WTC11 (cell line): ENCODE data around the gene LARGE1. TPM values are rescaled to one million over a fixed set of nuclear protein-coding genes. Genes with fewer than 3 reads are reported as not detected.

ENCODE experiments used
- ATAC-seq: fragments of 200-7000 bp; cut with Tn5 transposase; 2 replicates; pipeline ENCODE4 v1.10.0; 2021; ENCODE audit warnings: mild to moderate bottlenecking, moderate library complexity
- CTCF ChIA-PET: fragments of 300-600 bp; sonication (Branson Sonifier 250); formaldehyde crosslinking; loops from one replicate; lab custom pipeline; 2021; ENCODE audit warnings: antibody characterized with exemption; lab: Charles Lee
- POLR2A ChIA-PET: fragments of 350-600 bp; sonication (Branson Sonifier 250); formaldehyde crosslinking; loops from one replicate; lab custom pipeline; 2021; ENCODE audit warnings: antibody characterized with exemption; lab: Charles Lee
- DNase-seq: peaks from one replicate; pipeline ENCODE4 v3.0.0; 2021; ENCODE audit warnings: low spot score
- H3K27ac Mint-ChIP-seq: 2 replicates; pipeline ENCODE4 v1.8.0; 2021; ENCODE audit warnings: mixed read lengths
- H3K27me3 Mint-ChIP-seq: 2 replicates; pipeline ENCODE4 v1.8.0; 2021; ENCODE audit warnings: low read depth, mild to moderate bottlenecking, moderate library complexity, mixed read lengths
- H3K36me3 Mint-ChIP-seq: 2 replicates; pipeline ENCODE4 v1.8.0; 2021; ENCODE audit warnings: mixed read lengths
- H3K4me1 Mint-ChIP-seq: 2 replicates; pipeline ENCODE4 v1.8.0; 2022; ENCODE audit warnings: mixed read lengths
- H3K4me3 Mint-ChIP-seq: 2 replicates; pipeline ENCODE4 v1.8.0; 2021; ENCODE audit warnings: mild to moderate bottlenecking, moderate library complexity, mixed read lengths
- H3K9me3 Mint-ChIP-seq: 2 replicates; pipeline ENCODE4 v1.8.0; 2021; ENCODE audit warnings: mixed read lengths
- ATF1 ChIP-seq: sonication (generic); formaldehyde crosslinking; IDR thresholded peaks from 2 replicates; pipeline ENCODE4 v1.8.1; 2023; ENCODE audit warnings: mild to moderate bottlenecking, moderate library complexity, missing genetic modification reagents
- EMX1 ChIP-seq: fragments of 250-450 bp; sonication (Bioruptor Pico); IDR thresholded peaks from 2 replicates; pipeline ENCODE4 v1.8.0; 2021; ENCODE audit warnings: mild to moderate bottlenecking
- FOXP1 ChIP-seq: sonication (generic); formaldehyde crosslinking; IDR thresholded peaks from 2 replicates; pipeline ENCODE4 v1.8.0; 2022; ENCODE audit warnings: missing genetic modification reagents, mild to moderate bottlenecking, moderate library complexity, borderline replicate concordance
- GRHL2 ChIP-seq: fragments of 250-450 bp; sonication (Bioruptor Pico); IDR thresholded peaks from 2 replicates; pipeline ENCODE4 v1.8.0; 2022; ENCODE audit warnings: mild to moderate bottlenecking, moderate library complexity; ENCODE audit not compliant: insufficient replicate concordance, severe bottlenecking
- GTF2I ChIP-seq: fragments of 250-450 bp; sonication (Bioruptor Pico); conservative IDR thresholded peaks from 2 replicates; pipeline ENCODE4 v1.4.0; 2021; ENCODE audit warnings: mild to moderate bottlenecking
- IRF2 ChIP-seq: sonication (generic); formaldehyde crosslinking; IDR thresholded peaks from 2 replicates; pipeline ENCODE4 v1.8.0; 2022; ENCODE audit warnings: low read depth, missing genetic modification reagents, borderline replicate concordance
- NR2C2 ChIP-seq: sonication (generic); formaldehyde crosslinking; IDR thresholded peaks from 2 replicates; pipeline ENCODE4 v1.8.0; 2022; ENCODE audit warnings: mild to moderate bottlenecking, missing genetic modification reagents
- SMAD4 ChIP-seq: sonication (generic); formaldehyde crosslinking; IDR thresholded peaks from 2 replicates; pipeline ENCODE4 v1.8.0; 2022; ENCODE audit warnings: mild to moderate bottlenecking, missing genetic modification reagents
- ZNF219 ChIP-seq: sonication (generic); formaldehyde crosslinking; IDR thresholded peaks from 2 replicates; pipeline ENCODE4 v1.8.0; 2023; ENCODE audit warnings: missing genetic modification reagents, mild to moderate bottlenecking, borderline replicate concordance
- ZNF232 ChIP-seq: sonication (generic); formaldehyde crosslinking; IDR thresholded peaks from 2 replicates; pipeline ENCODE4 v1.8.0; 2022; ENCODE audit warnings: mild to moderate bottlenecking, missing genetic modification reagents
- ZNF317 ChIP-seq: sonication (generic); formaldehyde crosslinking; IDR thresholded peaks from 2 replicates; pipeline ENCODE4 v1.8.1; 2023; ENCODE audit warnings: low read depth, mild to moderate bottlenecking, moderate library complexity, missing genetic modification reagents, borderline replicate concordance
- ZNF423 ChIP-seq: fragments of 250-450 bp; sonication (Bioruptor Pico); IDR thresholded peaks from 2 replicates; pipeline ENCODE4 v2.1.2; 2022; ENCODE audit warnings: mild to moderate bottlenecking, moderate library complexity
- total RNA-seq: library from RNA; stranded (reverse); gene quantifications from 3 replicates; pipeline ENCODE4 v1.2.3, GENCODE V29; 2021
- TF ChIP-seq, protein P1 (sequence below): sonication (generic); formaldehyde crosslinking; IDR thresholded peaks from 2 replicates; pipeline ENCODE4 v1.8.1; 2022; ENCODE audit warnings: low read depth, mild to moderate bottlenecking, moderate library complexity, missing genetic modification reagents, borderline replicate concordance
- TF ChIP-seq, protein P2 (sequence below): fragments of 250-450 bp; sonication (Bioruptor Pico); IDR thresholded peaks from 2 replicates; pipeline ENCODE4 v1.9.0; 2021; ENCODE audit warnings: mild to moderate bottlenecking
- TF ChIP-seq, protein P3 (sequence below): sonication (generic); formaldehyde crosslinking; IDR thresholded peaks from 2 replicates; pipeline ENCODE4 v1.8.0; 2023; ENCODE audit warnings: mild to moderate bottlenecking, missing genetic modification reagents
- TF ChIP-seq, protein P4 (sequence below): fragments of 250-450 bp; sonication (Bioruptor Pico); IDR thresholded peaks from 2 replicates; pipeline ENCODE4 v1.9.0; 2021; ENCODE audit warnings: mild to moderate bottlenecking, borderline replicate concordance
- TF ChIP-seq, protein P5 (sequence below): fragments of 250-450 bp; sonication (Bioruptor Pico); IDR thresholded peaks from 2 replicates; pipeline ENCODE4 v1.9.0; 2021; ENCODE audit warnings: moderate library complexity, mild to moderate bottlenecking, inconsistent platforms, borderline replicate concordance
- TF ChIP-seq, protein P6 (sequence below): sonication (generic); formaldehyde crosslinking; IDR thresholded peaks from 2 replicates; pipeline ENCODE4 v1.8.0; 2022; ENCODE audit warnings: mild to moderate bottlenecking, missing genetic modification reagents
- TF ChIP-seq, protein P7 (sequence below): sonication (generic); formaldehyde crosslinking; IDR thresholded peaks from 2 replicates; pipeline ENCODE4 v1.8.1; 2023; ENCODE audit warnings: mild to moderate bottlenecking, missing genetic modification reagents

Gene LARGE1
- total RNA-seq, 1 experiment from 2014 or later = 72.6 TPM

DNA sequence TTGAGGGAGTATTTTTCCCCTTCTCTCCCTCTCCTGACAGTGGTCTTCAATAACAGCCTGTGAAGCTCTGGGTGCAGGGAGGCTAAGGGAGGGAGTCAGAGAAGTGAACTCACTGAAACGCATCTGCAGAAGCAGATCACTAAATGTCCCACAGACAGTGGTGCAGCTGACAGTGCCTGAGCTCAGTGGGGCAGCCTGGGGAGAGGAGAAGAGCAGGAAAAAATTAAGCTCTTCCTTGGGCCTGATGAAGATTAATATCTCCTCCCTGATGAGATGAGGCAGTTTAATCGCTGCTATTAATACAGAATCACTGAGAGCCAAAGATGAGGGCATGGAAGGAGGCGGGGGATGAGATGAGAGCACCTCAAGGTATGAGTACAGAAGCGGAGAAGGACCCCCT, 180.8 kb downstream of the LARGE1 start:
- peaks cover 16% of the 10 kb centered on the region for H3K9me3 Mint-ChIP-seq
- 0 out of 2 replicates have a peak overlapping the region, but pooled peaks have one; percentile 39 for H3K27ac Mint-ChIP-seq
- no peak for TF ChIP-seq ZNF317 (CRISPR knock-in tag)
- TF ChIP-seq ZNF219 = no peak
- no peak for TF ChIP-seq EMX1 (CRISPR knock-in tag)
- TF ChIP-seq GTF2I (CRISPR knock-in tag) = no peak
- TF ChIP-seq IRF2 (CRISPR knock-in tag) = no peak
- H3K4me3 Mint-ChIP-seq = no peak overlapping the region
- POLR2A ChIA-PET = interaction anchor here (1.0 kb wide), 1 partner anchor 182 kb away, joined by 3 read pairs; no protein-coding TSS in a partner anchor
- CTCF ChIA-PET = interaction anchor here (0.7 kb wide), 1 partner anchor 9 kb away, joined by 4 read pairs; no protein-coding TSS in a partner anchor
- peaks cover 32% of the 10 kb centered on the region for H3K36me3 Mint-ChIP-seq
- no peak for DNase-seq
- ATAC-seq = no peak
- peaks cover 52% of the 10 kb centered on the region for H3K4me1 Mint-ChIP-seq
- H3K27me3 Mint-ChIP-seq = no peaks in the 10 kb centered on the region

DNA sequence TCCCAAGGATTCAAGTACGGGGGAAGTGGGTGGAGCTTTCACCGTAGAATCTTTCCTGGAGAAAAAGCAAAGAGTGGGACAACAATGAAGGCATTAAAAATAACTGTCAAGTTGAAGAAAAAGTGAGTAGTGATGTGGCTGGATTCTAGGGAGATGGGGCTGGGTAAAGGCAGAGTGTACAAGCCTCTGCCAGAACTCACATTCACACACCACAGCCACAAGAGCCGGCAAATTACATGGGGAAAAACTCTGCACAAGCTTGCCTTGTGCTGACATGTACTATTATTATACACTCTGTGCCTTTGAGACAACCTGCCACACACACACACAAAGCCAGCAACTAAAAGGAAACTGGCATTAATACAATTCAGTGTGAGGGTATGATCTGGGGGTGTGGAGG, 182.6 kb downstream of the LARGE1 start:
- H3K4me3 Mint-ChIP-seq = no peak overlapping the region
- no peak for TF ChIP-seq FOXP1 (CRISPR knock-in tag)
- TF ChIP-seq, protein P1, sequence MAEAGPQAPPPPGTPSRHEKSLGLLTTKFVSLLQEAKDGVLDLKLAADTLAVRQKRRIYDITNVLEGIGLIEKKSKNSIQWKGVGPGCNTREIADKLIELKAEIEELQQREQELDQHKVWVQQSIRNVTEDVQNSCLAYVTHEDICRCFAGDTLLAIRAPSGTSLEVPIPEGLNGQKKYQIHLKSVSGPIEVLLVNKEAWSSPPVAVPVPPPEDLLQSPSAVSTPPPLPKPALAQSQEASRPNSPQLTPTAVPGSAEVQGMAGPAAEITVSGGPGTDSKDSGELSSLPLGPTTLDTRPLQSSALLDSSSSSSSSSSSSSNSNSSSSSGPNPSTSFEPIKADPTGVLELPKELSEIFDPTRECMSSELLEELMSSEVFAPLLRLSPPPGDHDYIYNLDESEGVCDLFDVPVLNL = no peak
- no peak for TF ChIP-seq GRHL2 (CRISPR knock-in tag)
- TF ChIP-seq, protein P2, sequence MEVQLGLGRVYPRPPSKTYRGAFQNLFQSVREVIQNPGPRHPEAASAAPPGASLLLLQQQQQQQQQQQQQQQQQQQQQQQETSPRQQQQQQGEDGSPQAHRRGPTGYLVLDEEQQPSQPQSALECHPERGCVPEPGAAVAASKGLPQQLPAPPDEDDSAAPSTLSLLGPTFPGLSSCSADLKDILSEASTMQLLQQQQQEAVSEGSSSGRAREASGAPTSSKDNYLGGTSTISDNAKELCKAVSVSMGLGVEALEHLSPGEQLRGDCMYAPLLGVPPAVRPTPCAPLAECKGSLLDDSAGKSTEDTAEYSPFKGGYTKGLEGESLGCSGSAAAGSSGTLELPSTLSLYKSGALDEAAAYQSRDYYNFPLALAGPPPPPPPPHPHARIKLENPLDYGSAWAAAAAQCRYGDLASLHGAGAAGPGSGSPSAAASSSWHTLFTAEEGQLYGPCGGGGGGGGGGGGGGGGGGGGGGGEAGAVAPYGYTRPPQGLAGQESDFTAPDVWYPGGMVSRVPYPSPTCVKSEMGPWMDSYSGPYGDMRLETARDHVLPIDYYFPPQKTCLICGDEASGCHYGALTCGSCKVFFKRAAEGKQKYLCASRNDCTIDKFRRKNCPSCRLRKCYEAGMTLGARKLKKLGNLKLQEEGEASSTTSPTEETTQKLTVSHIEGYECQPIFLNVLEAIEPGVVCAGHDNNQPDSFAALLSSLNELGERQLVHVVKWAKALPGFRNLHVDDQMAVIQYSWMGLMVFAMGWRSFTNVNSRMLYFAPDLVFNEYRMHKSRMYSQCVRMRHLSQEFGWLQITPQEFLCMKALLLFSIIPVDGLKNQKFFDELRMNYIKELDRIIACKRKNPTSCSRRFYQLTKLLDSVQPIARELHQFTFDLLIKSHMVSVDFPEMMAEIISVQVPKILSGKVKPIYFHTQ (CRISPR knock-in tag) = no peak
- TF ChIP-seq ZNF423 (CRISPR knock-in tag) = no peak
- no peak for TF ChIP-seq ZNF317 (CRISPR knock-in tag)
- TF ChIP-seq ZNF232 = no peak
- TF ChIP-seq, protein P3, sequence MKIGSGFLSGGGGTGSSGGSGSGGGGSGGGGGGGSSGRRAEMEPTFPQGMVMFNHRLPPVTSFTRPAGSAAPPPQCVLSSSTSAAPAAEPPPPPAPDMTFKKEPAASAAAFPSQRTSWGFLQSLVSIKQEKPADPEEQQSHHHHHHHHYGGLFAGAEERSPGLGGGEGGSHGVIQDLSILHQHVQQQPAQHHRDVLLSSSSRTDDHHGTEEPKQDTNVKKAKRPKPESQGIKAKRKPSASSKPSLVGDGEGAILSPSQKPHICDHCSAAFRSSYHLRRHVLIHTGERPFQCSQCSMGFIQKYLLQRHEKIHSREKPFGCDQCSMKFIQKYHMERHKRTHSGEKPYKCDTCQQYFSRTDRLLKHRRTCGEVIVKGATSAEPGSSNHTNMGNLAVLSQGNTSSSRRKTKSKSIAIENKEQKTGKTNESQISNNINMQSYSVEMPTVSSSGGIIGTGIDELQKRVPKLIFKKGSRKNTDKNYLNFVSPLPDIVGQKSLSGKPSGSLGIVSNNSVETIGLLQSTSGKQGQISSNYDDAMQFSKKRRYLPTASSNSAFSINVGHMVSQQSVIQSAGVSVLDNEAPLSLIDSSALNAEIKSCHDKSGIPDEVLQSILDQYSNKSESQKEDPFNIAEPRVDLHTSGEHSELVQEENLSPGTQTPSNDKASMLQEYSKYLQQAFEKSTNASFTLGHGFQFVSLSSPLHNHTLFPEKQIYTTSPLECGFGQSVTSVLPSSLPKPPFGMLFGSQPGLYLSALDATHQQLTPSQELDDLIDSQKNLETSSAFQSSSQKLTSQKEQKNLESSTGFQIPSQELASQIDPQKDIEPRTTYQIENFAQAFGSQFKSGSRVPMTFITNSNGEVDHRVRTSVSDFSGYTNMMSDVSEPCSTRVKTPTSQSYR = no peak
- TF ChIP-seq, protein P4, sequence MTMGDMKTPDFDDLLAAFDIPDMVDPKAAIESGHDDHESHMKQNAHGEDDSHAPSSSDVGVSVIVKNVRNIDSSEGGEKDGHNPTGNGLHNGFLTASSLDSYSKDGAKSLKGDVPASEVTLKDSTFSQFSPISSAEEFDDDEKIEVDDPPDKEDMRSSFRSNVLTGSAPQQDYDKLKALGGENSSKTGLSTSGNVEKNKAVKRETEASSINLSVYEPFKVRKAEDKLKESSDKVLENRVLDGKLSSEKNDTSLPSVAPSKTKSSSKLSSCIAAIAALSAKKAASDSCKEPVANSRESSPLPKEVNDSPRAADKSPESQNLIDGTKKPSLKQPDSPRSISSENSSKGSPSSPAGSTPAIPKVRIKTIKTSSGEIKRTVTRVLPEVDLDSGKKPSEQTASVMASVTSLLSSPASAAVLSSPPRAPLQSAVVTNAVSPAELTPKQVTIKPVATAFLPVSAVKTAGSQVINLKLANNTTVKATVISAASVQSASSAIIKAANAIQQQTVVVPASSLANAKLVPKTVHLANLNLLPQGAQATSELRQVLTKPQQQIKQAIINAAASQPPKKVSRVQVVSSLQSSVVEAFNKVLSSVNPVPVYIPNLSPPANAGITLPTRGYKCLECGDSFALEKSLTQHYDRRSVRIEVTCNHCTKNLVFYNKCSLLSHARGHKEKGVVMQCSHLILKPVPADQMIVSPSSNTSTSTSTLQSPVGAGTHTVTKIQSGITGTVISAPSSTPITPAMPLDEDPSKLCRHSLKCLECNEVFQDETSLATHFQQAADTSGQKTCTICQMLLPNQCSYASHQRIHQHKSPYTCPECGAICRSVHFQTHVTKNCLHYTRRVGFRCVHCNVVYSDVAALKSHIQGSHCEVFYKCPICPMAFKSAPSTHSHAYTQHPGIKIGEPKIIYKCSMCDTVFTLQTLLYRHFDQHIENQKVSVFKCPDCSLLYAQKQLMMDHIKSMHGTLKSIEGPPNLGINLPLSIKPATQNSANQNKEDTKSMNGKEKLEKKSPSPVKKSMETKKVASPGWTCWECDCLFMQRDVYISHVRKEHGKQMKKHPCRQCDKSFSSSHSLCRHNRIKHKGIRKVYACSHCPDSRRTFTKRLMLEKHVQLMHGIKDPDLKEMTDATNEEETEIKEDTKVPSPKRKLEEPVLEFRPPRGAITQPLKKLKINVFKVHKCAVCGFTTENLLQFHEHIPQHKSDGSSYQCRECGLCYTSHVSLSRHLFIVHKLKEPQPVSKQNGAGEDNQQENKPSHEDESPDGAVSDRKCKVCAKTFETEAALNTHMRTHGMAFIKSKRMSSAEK = no peak
- TF ChIP-seq SMAD4 = no peak
- no peak for TF ChIP-seq NR2C2 (CRISPR knock-in tag)
- TF ChIP-seq, protein P5, sequence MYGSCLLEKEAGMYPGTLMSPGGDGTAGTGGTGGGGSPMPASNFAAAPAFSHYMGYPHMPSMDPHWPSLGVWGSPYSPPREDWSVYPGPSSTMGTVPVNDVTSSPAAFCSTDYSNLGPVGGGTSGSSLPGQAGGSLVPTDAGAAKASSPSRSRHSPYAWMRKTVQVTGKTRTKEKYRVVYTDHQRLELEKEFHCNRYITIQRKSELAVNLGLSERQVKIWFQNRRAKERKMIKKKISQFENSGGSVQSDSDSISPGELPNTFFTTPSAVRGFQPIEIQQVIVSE (CRISPR knock-in tag) = no peak
- TF ChIP-seq, protein P6, sequence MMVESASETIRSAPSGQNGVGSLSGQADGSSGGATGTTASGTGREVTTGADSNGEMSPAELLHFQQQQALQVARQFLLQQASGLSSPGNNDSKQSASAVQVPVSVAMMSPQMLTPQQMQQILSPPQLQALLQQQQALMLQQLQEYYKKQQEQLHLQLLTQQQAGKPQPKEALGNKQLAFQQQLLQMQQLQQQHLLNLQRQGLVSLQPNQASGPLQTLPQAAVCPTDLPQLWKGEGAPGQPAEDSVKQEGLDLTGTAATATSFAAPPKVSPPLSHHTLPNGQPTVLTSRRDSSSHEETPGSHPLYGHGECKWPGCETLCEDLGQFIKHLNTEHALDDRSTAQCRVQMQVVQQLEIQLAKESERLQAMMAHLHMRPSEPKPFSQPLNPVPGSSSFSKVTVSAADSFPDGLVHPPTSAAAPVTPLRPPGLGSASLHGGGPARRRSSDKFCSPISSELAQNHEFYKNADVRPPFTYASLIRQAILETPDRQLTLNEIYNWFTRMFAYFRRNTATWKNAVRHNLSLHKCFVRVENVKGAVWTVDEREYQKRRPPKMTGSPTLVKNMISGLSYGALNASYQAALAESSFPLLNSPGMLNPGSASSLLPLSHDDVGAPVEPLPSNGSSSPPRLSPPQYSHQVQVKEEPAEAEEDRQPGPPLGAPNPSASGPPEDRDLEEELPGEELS (CRISPR knock-in tag) = no peak
- TF ChIP-seq ATF1 = no peak
- TF ChIP-seq, protein P7, sequence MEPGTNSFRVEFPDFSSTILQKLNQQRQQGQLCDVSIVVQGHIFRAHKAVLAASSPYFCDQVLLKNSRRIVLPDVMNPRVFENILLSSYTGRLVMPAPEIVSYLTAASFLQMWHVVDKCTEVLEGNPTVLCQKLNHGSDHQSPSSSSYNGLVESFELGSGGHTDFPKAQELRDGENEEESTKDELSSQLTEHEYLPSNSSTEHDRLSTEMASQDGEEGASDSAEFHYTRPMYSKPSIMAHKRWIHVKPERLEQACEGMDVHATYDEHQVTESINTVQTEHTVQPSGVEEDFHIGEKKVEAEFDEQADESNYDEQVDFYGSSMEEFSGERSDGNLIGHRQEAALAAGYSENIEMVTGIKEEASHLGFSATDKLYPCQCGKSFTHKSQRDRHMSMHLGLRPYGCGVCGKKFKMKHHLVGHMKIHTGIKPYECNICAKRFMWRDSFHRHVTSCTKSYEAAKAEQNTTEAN = no peak

More for the DNA sequence above, 182.6 kb downstream of the LARGE1 start:
- peaks cover 18% of the 10 kb centered on the region for H3K36me3 Mint-ChIP-seq
- H3K27me3 Mint-ChIP-seq = no peaks in the 10 kb centered on the region
- peaks cover 66% of the 10 kb centered on the region for H3K4me1 Mint-ChIP-seq
- DNase-seq = no peak
- ChIA-PET CTCF (interaction anchor here (0.5 kb wide), 1 partner anchor 10 kb away, joined by 3 read pairs; no protein-coding TSS in a partner anchor), POLR2A (no interaction called here)
- ATAC-seq = no peak
- H3K9me3 Mint-ChIP-seq = peaks cover 7% of the 10 kb centered on the region
- H3K27ac Mint-ChIP-seq = peak overlapping the region; percentile 28; the same call in 1 of the 2 replicates
